ENCODE data around the gene VAMP8. TPM values are rescaled to one million over a fixed set of nuclear protein-coding genes. Genes with fewer than 3 reads are reported as not detected.
A peak's percentile ranks its signal among the peaks of the same experiment; 100 is the strongest.
"Not testable (repeated sequence)": the region's sequence is repeated elsewhere in the genome, so short reads cannot be mapped to it uniquely, and the experiment has no call there.

Gene VAMP8
- total RNA-seq, 2 donors from 2014 or later: 185 to 222 TPM

DNA sequence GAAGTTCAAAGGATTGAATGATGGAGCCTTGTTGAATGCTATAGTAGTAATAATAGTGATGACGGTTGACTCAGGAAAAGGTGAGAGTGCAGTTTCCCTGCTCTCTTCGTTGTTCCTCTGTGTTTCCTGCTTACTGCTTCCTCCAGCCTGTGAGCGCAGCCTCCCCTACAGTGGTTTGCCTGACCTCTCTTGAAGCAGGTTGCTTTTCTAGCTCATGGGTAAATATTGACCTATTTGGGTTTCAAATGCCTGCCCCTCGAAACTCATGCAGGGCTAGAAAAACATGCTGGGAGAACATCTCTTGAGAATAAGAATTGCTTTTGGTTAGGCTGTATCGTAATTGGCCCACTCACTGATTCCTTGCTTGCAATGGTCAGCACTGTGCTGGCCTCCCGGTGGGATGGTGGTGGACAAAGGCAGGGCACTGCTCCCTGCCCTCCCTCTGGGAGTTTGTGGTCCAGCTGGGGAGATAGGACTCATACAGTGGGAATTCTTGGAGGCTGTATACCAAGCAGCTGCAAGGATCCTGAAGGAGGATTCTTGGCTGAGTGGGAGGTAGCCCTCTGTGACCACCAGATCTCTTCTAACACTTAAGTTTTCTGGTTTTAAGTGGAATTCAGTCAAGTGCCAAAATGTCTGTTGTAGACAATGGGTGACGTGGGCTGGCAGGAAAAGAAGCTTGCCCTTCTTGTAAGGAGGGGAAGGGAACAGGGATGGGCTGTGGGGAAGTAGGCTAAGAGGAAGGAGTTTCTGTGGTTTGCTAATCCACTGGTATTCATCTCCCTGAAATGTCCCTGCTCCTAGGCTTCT is 12.8 kb downstream of the VAMP8 start:
- peak overlapping the region; percentile 48 for H3K27ac ChIP-seq
- intact Hi-C loops (cut with DNase I): no loop called here
- H3K9ac ChIP-seq (ENCODE audit: low read depth in 2 of 2, low read length in 2 of 2): no peak overlapping the region
- no peak for TF ChIP-seq CTCF (IDR thresholded peaks at IDR 0.05)
- H3K27me3 ChIP-seq: no peaks in the 10 kb centered on the region
- no peak for DNase-seq
- peaks cover 3% of the 10 kb centered on the region for H3K4me1 ChIP-seq
- H3K36me3 ChIP-seq: no peaks in the 10 kb centered on the region
- H3K4me3 ChIP-seq: no peak overlapping the region
- H3K9me3 ChIP-seq: no peaks in the 10 kb centered on the region

- no peak overlapping the region for H3K4me3 ChIP-seq
- no peaks in the 10 kb centered on the region for H3K36me3 ChIP-seq
- TF ChIP-seq CTCF (IDR thresholded peaks at IDR 0.05): no peak
- no peak overlapping the region for H3K9ac ChIP-seq (ENCODE audit: low read depth in 2 of 2, low read length in 2 of 2)
- H3K4me1 ChIP-seq: no peaks in the 10 kb centered on the region
- no peaks in the 10 kb centered on the region for H3K27me3 ChIP-seq
- peak overlapping the region; percentile 48 for H3K27ac ChIP-seq
- intact Hi-C loops (cut with DNase I): no loop called here
- H3K9me3 ChIP-seq: no peaks in the 10 kb centered on the region
- DNase-seq: no peak
Observed at GRCh38 chr2:85590950-85591349, 13.6 kb downstream of the VAMP8 start.

- Histone ChIP-seq H3K27me3 (no peaks in the 10 kb centered on the region), H3K27ac (no peak overlapping the region), H3K4me1 (peaks cover 4% of the 10 kb centered on the region), H3K4me3 (no peak overlapping the region), H3K36me3 (no peaks in the 10 kb centered on the region), H3K9me3 (no peaks in the 10 kb centered on the region), H3K9ac (ENCODE audit: low read depth in 2 of 2, low read length in 2 of 2) (peak overlapping the region in 1 of 2 donors; percentile 30)
- TF ChIP-seq CTCF (IDR thresholded peaks at IDR 0.05): no peak
- intact Hi-C loops (cut with DNase I): no loop called here
- DNase-seq: no peak
Observed at GRCh38 chr2:85591563-85591962, 14.2 kb downstream of the VAMP8 start.

DNA sequence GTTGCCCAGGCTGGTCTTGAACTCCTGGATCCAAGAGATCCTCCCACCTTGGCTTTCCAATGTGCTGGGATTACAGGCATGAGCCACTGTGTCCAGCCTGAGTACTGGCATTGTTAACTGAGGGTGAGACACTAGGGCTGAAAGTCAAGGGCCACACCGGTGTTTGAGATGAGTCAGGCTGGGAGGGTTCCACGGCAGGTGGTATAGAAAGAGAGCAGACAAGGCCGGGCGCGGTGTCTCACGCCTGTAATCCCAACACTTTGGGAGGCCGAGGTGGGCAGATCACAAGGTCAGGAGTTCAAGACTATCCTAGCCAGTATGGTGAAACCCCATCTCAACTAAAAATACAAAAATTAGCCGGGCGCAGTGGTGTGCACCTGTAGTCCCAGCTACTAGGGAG is 14.9 kb downstream of the VAMP8 start:
- DNase-seq; H3K36me3 ChIP-seq; H3K27me3 ChIP-seq; H3K9me3 ChIP-seq; H3K4me3 ChIP-seq; H3K9ac ChIP-seq (ENCODE audit: low read depth in 2 of 2, low read length in 2 of 2); intact Hi-C loops (cut with DNase I); H3K27ac ChIP-seq; H3K4me1 ChIP-seq: not testable (repeated sequence)

- Histone ChIP-seq H3K4me3 (no peak overlapping the region), H3K9ac (ENCODE audit: low read depth in 2 of 2, low read length in 2 of 2) (no peak overlapping the region), H3K4me1 (peaks cover 6% of the 10 kb centered on the region), H3K9me3 (no peaks in the 10 kb centered on the region), H3K36me3 (no peaks in the 10 kb centered on the region), H3K27me3 (no peaks in the 10 kb centered on the region), H3K27ac (no peak overlapping the region)
- no peak for TF ChIP-seq CTCF (IDR thresholded peaks at IDR 0.05)
- DNase-seq: no peak
- intact Hi-C loops (cut with DNase I): no loop called here
Observed at GRCh38 chr2:85593023-85593422, 15.6 kb downstream of the VAMP8 start.

GRCh38 chr2:85594715-85595300 is 17.4 kb downstream of the VAMP8 start:
- Histone ChIP-seq H3K9me3 (no peaks in the 10 kb centered on the region), H3K4me3 (peak overlapping the region; percentile 90), H3K9ac (ENCODE audit: low read depth in 2 of 2, low read length in 2 of 2) (peak overlapping the region; percentile 79 to 98), H3K4me1 (peaks cover 6% of the 10 kb centered on the region), H3K27me3 (no peaks in the 10 kb centered on the region), H3K27ac (peak overlapping the region; percentile 82), H3K36me3 (no peaks in the 10 kb centered on the region)
- intact Hi-C loops (cut with DNase I): no loop called here
- TF ChIP-seq CTCF (IDR thresholded peaks at IDR 0.05): no peak
- DNase-seq: no peak
